Right lobe of liver (tissue), 6 donors: Measurements from ENCODE around the gene CA11. TPM values are rescaled to one million over a fixed set of nuclear protein-coding genes. Genes with fewer than 3 reads are reported as not detected.

Experiments used
- ATAC-seq, 4 donors: fragments of 200-7000 bp; cut with Tn5 transposase; one replicate each; pipeline ENCODE4 v1.9.1; 2020; ENCODE audit warnings: mild to moderate bottlenecking in 4 of 4, moderate library complexity in 4 of 4
- DNase-seq, 3 donors: peaks; one replicate each; pipeline ENCODE4 v3.0.0-alpha.2; 2020
- H3K27ac ChIP-seq, 3 donors: fragments of 200-600 bp; one replicate each; pipeline ENCODE4 v1.8.0; 2022
- H3K27me3 ChIP-seq, 2 donors: fragments of 200-600 bp; one replicate each; pipeline ENCODE4 v1.8.0; 2022
- H3K36me3 ChIP-seq, 4 donors: fragments of 200-600 bp; sonication (generic) in 1 of 4; one replicate each; pipeline versions ENCODE4 v1.5.1 to v1.8.0; 2017 to 2022; ENCODE audit warnings: control low read depth in 1 of 4
- H3K4me1 ChIP-seq, 4 donors: fragments of 200-600 bp; sonication (generic) in 1 of 4; one replicate each; pipeline versions ENCODE4 v1.5.1 to v1.8.0; 2017 to 2022; ENCODE audit warnings: control low read depth in 1 of 4
- H3K4me3 ChIP-seq, 3 donors: fragments of 200-600 bp; one replicate each; pipeline ENCODE4 v1.8.0; 2022
- H3K9me3 ChIP-seq, 4 donors: fragments of 200-600 bp; sonication (generic) in 1 of 4; one replicate each; pipeline versions ENCODE4 v1.5.1 to v1.8.0; 2017 to 2022; ENCODE audit warnings: control low read depth in 1 of 4
- CTCF ChIP-seq, 4 donors: fragments of 200-600 bp in 3 of 4; fragments of 450-650 bp in 1 of 4; IDR thresholded peaks; one replicate each; pipeline versions ENCODE4 v1.5.1 to v1.8.0; 2016 to 2022; ENCODE audit warnings: antibody characterized with exemption in 4 of 4, mild to moderate bottlenecking in 2 of 4
- POLR2A ChIP-seq: fragments of 450-650 bp; IDR thresholded peaks from one replicate; pipeline ENCODE4 v1.6.1; 2017; ENCODE audit warnings: antibody characterized with exemption, mild to moderate bottlenecking
- WGBS: methylation state at CpG from one replicate; pipeline ENCODE4 v1.1.6; 2018; ENCODE audit warnings: low coverage, low lambda C conversion rate; ENCODE audit not compliant: insufficient coverage; ENCODE audit errors: missing lambda C conversion rate; 5-methylcytosine and 5-hydroxymethylcytosine counted together
- intact Hi-C, 2 donors: fragments of 100-400 bp; cut with DNase I; formaldehyde crosslinking; loops; one replicate each; pipeline versions ENCODE4 v1.11.2 to v1.14.1; 2022
- total RNA-seq, 6 experiments: library from RNA; depleted of rRNA in 2 of 6; stranded (reverse); fragments of >200 nt in 2 of 6; fragmentation: NEBNext Ultra II Directional in 3 of 6; extraction: Animal tissue kit (Norgen Biotek cat#: 25700) in 3 of 6; gene quantifications; one replicate each; pipeline versions ENCODE4 v1.1.0 to v1.2.4, GENCODE V29; 2016 to 2023
- donor health status: DM: no; HTN: yes; CAD: no.
- donor health status: DM: no; HTN: no; CAD: no.
- donor health status: DM: no; HTN: no; CAD: no.
- donor health status: DM: no; HTN: yes; CAD: no.
- donor health status: DM: no; HTN: yes; CAD: no.

The CA11 gene
- total RNA-seq, 6 experiments from 2014 or later = 0.25 to 2.0 (median 0.54) TPM

GRCh38 chr19:48637948-48638830 lies 7.8 kb downstream of the CA11 start:
- Histone ChIP-seq H3K9me3 (no peaks in the 10 kb centered on the region), H3K4me3 (peak overlapping the region; percentile 18 to 74 (median 72)), H3K27ac (peak overlapping the region; percentile 87 to 97 (median 88)), H3K36me3 (no peaks in the 10 kb centered on the region), H3K4me1 (peaks cover 0 to 26% (median 14%) of the 10 kb centered on the region in 4 donors), H3K27me3 (no peaks in the 10 kb centered on the region)
- intact Hi-C loops = no loop called here
- TF ChIP-seq CTCF (IDR thresholded peaks at IDR 0.05) (no peak), POLR2A (peak; percentile 54)
- peak; percentile 65 to 90 (median 77) for DNase-seq
- WGBS = 7% methylated on average over 21 of the region's 29 CpGs
- peak; percentile 19 to 56 (median 46) for ATAC-seq

- peaks cover 0 to 31% (median 18%) of the 10 kb centered on the region in 4 donors for H3K4me1 ChIP-seq
- peak; percentile 96 to 100 (median 98) for DNase-seq
- H3K27me3 ChIP-seq = no peaks in the 10 kb centered on the region
- H3K27ac ChIP-seq = peak overlapping the region; percentile 87 to 97 (median 88)
- 0% methylated on average over 24 of the region's 38 CpGs for WGBS
- intact Hi-C loops = no loop called here
- peak; percentile 51 to 75 (median 68) for ATAC-seq
- no peaks in the 10 kb centered on the region for H3K9me3 ChIP-seq
- peak overlapping the region; percentile 18 to 74 (median 72) for H3K4me3 ChIP-seq
- TF ChIP-seq CTCF (IDR thresholded peaks at IDR 0.05) = no peak
- no peak for TF ChIP-seq POLR2A
- no peaks in the 10 kb centered on the region for H3K36me3 ChIP-seq
These were observed 8.5 kb downstream of the CA11 start for GRCh38 chr19:48637449-48637947.

GRCh38 chr19:48636859-48637448 lies 9.0 kb downstream of the CA11 start, which contains the start of gene DBP:
Gene DBP (minus strand): TSS chr19:48637379. CDS start chr19:48636994, 385 bp downstream.
- peak; percentile 1 to 12 (median 6) for ATAC-seq
- Histone ChIP-seq H3K27me3 (no peaks in the 10 kb centered on the region), H3K4me3 (peak within 1 kb of the TSS; percentile 62 to 74 (median 72)), H3K36me3 (no peaks in the 10 kb centered on the region), H3K27ac (peak within 1 kb of the TSS; percentile 87 to 97 (median 88)), H3K9me3 (no peaks in the 10 kb centered on the region), H3K4me1 (peaks cover 0 to 31% (median 18%) of the 10 kb centered on the region in 4 donors)
- no CpG with 5 or more reads among the region's 40 CpGs for WGBS
- intact Hi-C loops = no loop called here
- peak; percentile 63 to 77 (median 71) for DNase-seq
- peak; percentile 14 for TF ChIP-seq POLR2A
- TF ChIP-seq CTCF (IDR thresholded peaks at IDR 0.05) = no peak

- no peaks in the 10 kb centered on the region for H3K27me3 ChIP-seq
- ATAC-seq (no peak), DNase-seq (peak; percentile 52 to 63 (median 61))
- H3K4me3 ChIP-seq = peak overlapping the region; percentile 62 to 74 (median 72)
- TF ChIP-seq CTCF (IDR thresholded peaks at IDR 0.05) (no peak), POLR2A (no peak)
- intact Hi-C loops = no loop called here
- H3K27ac ChIP-seq = peak overlapping the region; percentile 87 to 97 (median 88)
- H3K4me1 ChIP-seq = peaks cover 0 to 31% (median 16%) of the 10 kb centered on the region in 4 donors
- H3K9me3 ChIP-seq = no peaks in the 10 kb centered on the region
- WGBS = under 1% methylated on average over 18 of the region's 35 CpGs
- H3K36me3 ChIP-seq = no peaks in the 10 kb centered on the region
These were observed 9.8 kb downstream of the CA11 start for GRCh38 chr19:48635966-48636858.
